Vein endothelial cell (primary cell): ENCODE measurements around the gene OR2M3. TPM values are rescaled to one million over a fixed set of nuclear protein-coding genes. Genes with fewer than 3 reads are reported as not detected.

Experiments
- total RNA-seq: library from RNA; depleted of rRNA; stranded (reverse); fragments of >200 nt; gene quantifications from 2 replicates; pipeline ENCODE4 v1.2.3, GENCODE V29; 2012

The OR2M3 gene, protein sequence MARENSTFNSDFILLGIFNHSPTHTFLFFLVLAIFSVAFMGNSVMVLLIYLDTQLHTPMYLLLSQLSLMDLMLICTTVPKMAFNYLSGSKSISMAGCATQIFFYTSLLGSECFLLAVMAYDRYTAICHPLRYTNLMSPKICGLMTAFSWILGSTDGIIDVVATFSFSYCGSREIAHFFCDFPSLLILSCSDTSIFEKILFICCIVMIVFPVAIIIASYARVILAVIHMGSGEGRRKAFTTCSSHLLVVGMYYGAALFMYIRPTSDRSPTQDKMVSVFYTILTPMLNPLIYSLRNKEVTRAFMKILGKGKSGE
- not detected in 2 replicates for total RNA-seq

DNA sequence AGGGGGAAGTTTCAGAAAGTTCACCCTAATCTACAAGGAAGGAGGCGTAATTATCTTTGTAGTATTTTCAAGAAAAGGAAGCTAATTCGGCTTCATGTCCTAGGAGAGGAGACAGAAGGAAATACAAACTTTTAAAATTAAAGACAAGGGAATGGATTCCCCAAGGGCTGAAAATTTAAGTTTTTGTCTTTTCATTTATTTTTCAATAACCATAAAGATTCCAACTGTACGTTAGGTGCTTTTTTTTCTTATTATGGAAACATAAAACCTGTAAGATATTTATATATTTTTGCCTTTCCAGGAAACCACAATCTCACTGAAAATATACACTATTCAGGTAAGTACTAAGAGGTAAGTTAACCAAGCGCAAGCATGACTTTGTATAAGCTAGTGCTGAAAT, at the start of gene OR2M3:
Gene OR2M3, plus strand, starts transcription at position 301 of the 400 bp plus-strand sequence. CDS start 5,803 bp downstream, outside the sequence.

DNA sequence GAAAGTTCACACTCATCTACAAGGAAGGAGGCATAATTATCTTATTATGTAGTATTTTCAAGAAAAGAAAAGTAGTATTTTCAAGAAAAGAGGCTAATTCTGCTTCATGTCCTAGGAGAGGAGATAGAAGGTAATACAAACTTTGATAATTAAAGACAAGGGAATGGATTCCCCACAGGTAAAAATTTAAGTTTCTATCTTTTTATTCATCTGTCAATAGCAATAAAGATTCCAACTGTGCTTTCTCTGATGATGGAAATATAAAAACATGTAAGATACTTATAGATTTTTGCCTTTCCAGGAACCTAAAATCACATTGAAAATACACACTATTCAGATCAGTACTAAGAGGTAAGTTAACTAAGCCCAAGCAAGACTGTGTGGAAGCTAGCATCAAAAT, 22.5 kb upstream of the OR2M3 start, which contains the start of gene OR2M2:
Gene OR2M2, plus strand, starts transcription at position 301 of the 400 bp plus-strand sequence. CDS start 5,165 bp downstream, outside the sequence.

DNA sequence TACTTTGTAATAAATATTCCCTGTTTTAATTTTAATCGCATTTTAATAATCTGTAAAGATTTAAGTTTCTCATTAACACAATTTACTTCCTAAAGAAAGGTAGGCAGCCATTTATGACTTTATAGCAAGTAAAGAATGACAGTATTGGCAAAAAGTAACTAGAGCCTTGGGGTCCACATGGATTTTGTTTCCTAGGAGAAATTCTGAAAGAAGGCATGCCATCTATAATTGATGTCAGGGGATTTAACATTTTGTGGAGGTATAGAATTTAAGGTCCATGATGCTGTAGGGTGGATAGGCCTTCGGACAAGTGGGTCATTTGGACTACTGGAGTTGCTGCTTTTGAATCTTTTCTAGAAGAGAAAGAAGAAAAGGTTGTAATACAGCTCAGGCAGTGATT, 34.1 kb downstream of the OR2M3 start, which contains the start of gene OR2M4:
Gene OR2M4, plus strand, starts transcription at position 301 of the 400 bp plus-strand sequence. CDS start 7,512 bp downstream, outside the sequence.

Other genes with a start within 250 kb of the OR2M3 start
- gene OR2L8, start 248.4 kb upstream of the OR2M3 start, total RNA-seq = not detected in 2 replicates
- gene OR2AK2, start 232.0 kb upstream of the OR2M3 start, total RNA-seq = 0.19 TPM in 1 of 2 replicates, not detected in the other
- not detected in 2 replicates for gene OR2L5, start 183.6 kb upstream of the OR2M3 start, total RNA-seq
- gene OR2L2, start 167.2 kb upstream of the OR2M3 start, total RNA-seq = under 0.01 TPM in 1 of 2 replicates, not detected in the other
- gene OR2L3, start 150.4 kb upstream of the OR2M3 start, total RNA-seq = not detected in 2 replicates
- gene OR2L13, start 102.1 kb upstream of the OR2M3 start, total RNA-seq = not detected in 2 replicates
- gene OR2M5, start 52.1 kb upstream of the OR2M3 start, total RNA-seq = not detected in 2 replicates
- not detected in 2 replicates for gene OR2M2, start 22.4 kb upstream of the OR2M3 start, total RNA-seq
- not detected in 2 replicates for gene OR2M4, start 34.2 kb downstream of the OR2M3 start, total RNA-seq
- not detected in 2 replicates for gene OR2T33, start 80.7 kb downstream of the OR2M3 start, total RNA-seq
- gene OR2T12, start 106.2 kb downstream of the OR2M3 start, total RNA-seq = not detected in 2 replicates
- not detected in 2 replicates for gene OR2M7, start 127.3 kb downstream of the OR2M3 start, total RNA-seq
- gene OR14C36, start 151.5 kb downstream of the OR2M3 start, total RNA-seq = not detected in 2 replicates
- not detected in 2 replicates for gene OR2T4, start 164.4 kb downstream of the OR2M3 start, total RNA-seq
- gene OR2T6, start 178.5 kb downstream of the OR2M3 start, total RNA-seq = not detected in 2 replicates
- gene OR2T1, start 205.8 kb downstream of the OR2M3 start, total RNA-seq = not detected in 2 replicates
- not detected in 2 replicates for gene OR2T2, start 248.4 kb downstream of the OR2M3 start, total RNA-seq